GM21825 (cell line): ENCODE results near the gene PDGFC.

Experiments used
- ATAC-seq: cut with Tn5 transposase; IDR thresholded peaks from one replicate; pipeline ENCODE4 v1.9.1; 2021; ENCODE audit warnings: mild to moderate bottlenecking, moderate library complexity; ENCODE audit not compliant: unreplicated experiment

The PDGFC gene

GRCh38 chr4:156975686-156976085 is 4.1 kb upstream of the PDGFC start:
- ATAC-seq, result no peak

- ATAC-seq, result no peak
Observed at GRCh38 chr4:156974264-156974663, 2.7 kb upstream of the PDGFC start.

GRCh38 chr4:156972379-156973015 is 898 bp upstream of the PDGFC start:
- no peak for ATAC-seq

GRCh38 chr4:156971165-156971675 is 379 bp downstream of the PDGFC start:
- ATAC-seq, result no peak

- no peak for ATAC-seq
Observed at GRCh38 chr4:156970501-156971164, 966 bp downstream of the PDGFC start.

- ATAC-seq, result no peak
Observed at GRCh38 chr4:156969911-156970310, 1.7 kb downstream of the PDGFC start.

DNA sequence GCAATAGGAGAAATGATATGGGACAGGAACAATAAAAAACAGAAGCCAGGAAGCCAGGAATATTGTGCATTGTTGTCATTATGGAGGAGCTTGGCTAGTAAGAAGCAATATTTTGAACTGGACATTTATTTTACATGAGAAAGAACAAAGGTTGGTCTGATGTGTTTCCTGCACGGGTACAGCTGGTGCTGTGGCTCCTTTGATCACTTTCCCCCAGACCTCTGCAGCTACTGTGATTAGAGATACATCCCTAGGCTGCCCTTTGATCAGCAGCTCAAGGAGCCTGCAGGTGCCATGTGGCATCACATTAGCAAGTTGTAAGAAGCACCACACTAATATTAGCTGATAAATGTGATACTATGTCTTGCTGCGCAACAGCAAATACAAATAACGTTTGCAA is 2.5 kb downstream of the PDGFC start:
- ATAC-seq, result no peak

- peak; percentile 62 for ATAC-seq
Observed at GRCh38 chr4:156968479-156968984, 3.1 kb downstream of the PDGFC start.

DNA sequence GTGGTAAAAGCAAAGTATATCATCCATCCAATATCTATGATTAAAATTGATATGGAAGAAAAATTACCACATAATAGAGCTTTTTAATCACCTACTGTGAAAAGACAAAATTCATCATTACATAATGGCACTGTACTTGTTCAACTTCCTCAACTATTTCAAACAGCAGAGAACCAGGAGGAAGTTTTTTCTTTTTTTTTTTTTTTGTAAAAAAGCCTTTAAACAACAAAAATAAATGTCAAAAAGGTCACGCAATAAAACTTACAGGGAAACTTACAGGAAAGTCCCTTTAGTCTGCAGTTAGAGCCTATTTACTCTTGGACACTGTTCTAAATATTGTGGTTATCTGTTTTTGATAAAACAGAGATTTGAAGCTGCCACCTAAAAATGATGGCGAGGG is 4.8 kb downstream of the PDGFC start:
- no peak for ATAC-seq

DNA sequence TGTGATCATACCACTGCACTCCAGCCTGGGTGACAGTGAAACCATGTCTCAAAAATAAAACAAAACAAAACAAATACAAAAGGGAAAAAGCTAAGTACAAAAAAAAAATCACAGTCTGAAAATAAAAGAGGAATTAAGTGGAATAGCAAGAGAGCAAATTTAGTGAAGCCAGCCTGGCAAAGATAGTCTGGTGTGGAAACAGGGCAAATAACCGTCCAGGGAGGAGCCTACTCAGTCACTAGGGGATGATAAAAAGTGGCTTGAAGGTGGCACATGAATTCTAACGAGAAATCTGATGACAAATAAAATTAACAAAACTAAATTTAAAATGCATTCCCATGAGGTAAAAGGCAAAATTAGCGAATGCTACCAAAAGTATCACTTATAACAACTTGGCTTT is 8.2 kb downstream of the PDGFC start:
- ATAC-seq, result no peak

DNA sequence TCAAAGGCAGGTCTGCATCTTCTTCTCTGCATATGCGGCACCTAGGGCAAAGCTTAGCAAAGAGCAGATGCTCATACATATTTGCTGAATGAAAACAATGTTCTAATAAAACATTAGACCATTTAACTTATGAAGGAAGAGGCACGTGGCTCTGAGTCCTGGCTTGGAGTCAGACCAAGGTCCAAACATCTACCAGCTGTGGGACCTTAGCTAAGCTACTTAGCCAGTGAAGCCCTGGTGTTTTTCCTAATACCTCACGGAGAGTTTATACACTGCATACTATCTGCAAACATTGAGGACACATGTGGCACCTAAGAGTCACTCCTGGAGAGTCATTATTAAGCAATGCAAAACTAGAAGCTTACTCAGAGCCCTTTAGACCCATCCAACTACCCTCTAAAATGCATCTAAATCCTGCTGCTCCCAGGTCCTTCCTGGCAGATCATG is 9.0 kb downstream of the PDGFC start:
- no peak for ATAC-seq

GRCh38 chr4:156962058-156962358 is 9.6 kb downstream of the PDGFC start:
- ATAC-seq, result no peak

DNA sequence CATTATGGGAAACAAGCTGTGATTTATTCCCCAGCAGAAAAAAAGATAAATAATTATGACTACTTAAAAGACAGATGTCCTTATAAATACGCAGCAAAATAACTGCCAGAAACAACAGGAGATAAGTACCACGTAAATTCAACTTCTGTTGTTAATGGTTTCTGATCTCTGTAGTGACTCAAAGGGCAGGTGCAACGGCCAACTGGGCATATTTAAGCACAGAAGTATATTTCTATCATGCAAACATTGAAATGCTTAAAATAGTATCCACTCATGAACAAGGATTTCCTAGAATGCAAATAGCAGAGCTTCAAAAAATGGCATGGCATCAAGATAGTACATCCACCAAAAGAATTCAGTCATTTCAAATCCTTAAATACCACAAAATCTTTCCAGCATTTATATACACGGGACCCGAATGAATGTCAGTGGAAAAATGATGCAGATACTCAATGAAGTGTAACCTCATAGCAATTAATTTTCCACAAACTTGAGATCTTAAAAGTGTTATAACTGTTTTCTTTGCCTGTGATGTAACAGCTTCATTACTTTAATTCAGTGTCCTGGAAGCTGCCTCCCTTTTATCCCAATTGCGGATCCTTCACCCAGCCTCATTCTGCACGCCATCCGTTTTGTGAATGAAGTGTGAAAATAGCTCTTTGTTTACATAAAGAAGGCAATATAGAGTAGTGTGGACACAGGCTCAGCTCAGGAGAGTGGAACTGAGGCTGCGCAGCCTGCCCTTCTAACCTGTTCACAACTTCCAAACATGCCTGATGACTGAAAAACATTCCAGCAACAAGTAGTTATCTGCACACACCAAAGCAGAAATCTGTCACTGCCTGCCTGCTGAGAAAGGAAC is 10.2 kb downstream of the PDGFC start:
- ATAC-seq, result no peak

DNA sequence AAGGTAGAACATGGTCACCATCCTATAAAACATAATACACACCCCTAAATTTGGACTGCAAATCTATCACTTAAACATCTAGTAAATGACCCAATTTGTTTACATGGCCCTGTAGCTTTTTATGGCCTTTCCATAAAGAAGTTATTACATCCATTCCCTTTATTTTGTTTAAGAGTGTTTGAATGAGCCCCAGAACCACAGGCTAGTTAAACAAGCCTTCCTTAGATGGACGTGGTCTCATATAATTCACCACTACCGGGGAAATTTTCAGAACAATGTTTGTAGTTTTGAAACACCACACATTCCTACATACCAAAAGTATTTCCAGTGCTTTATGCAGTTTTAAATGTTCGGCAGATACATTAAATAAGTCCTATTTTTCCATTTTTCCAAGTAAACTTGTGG is 12.3 kb downstream of the PDGFC start:
- ATAC-seq, result no peak

GRCh38 chr4:156958276-156959074 is 13.1 kb downstream of the PDGFC start:
- ATAC-seq, result no peak

GRCh38 chr4:156957556-156957955 is 14.0 kb downstream of the PDGFC start:
- no peak for ATAC-seq

DNA sequence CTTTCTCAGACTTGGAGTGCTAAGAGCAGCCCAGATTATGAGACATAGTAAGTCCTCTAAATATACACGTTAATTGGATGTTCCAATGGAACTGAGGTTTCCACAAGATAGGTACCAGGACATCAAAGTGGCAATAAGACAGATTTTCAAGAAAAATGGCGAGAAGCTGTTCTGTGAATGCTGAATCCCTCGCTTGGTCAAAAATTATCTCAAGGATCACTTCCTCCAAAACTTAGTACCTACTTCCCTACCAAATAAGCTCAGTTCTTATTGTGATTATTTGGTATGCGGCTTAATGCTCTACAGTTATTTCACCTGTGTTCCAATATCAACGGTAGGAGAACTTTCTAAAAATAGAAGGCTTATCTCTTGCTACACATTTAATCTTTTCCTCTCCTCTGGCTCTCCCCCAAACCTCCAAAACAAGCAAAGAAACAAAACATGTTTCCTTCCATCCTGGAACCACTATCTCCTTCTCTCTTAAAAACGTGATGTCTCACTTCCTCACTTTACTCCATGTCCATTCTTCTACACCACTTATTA is 14.7 kb downstream of the PDGFC start:
- ATAC-seq, result no peak

GRCh38 chr4:156956359-156956758 is 15.2 kb downstream of the PDGFC start:
- no peak for ATAC-seq

GRCh38 chr4:156954587-156954986 is 17.0 kb downstream of the PDGFC start:
- no peak for ATAC-seq

DNA sequence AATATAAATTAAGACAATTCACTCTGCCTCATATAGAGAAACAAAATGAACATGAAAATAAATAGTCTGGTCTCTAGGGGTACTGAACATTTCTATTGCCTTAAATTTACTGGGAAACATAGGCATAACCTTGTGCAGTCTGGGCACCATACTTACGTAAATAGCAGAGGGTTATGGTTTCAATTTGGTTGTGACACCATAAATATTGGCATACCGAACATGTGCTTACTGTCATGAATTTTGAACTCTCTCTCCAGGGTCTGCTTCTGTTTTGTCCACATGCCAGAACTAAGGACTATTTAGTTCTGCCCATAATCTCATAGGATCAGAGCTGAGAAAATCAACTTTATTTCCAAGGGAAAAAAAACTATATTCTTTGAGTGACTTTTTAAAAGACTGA is 17.6 kb downstream of the PDGFC start:
- ATAC-seq, result no peak

- ATAC-seq, result no peak
Observed at GRCh38 chr4:156953001-156953400, 18.6 kb downstream of the PDGFC start.
